WI38 (cell line): ENCODE measurements around the gene TRIM27.
"Not testable (repeated sequence)": the region's sequence is repeated elsewhere in the genome, so short reads cannot be mapped to it uniquely, and the experiment has no call there.

Experiments used
- H3K4me3 ChIP-seq: 2 replicates; pipeline ENCODE4 v1.5.1; 2011; ENCODE audit warnings: low read depth, mild to moderate bottlenecking, control low read depth, low read length
- CTCF ChIP-seq: IDR thresholded peaks from 2 replicates; pipeline ENCODE4 v1.5.1; 2012; ENCODE audit warnings: low read depth, mild to moderate bottlenecking, control low read depth, low read length

The TRIM27 gene

GRCh38 chr6:28876710-28877109, 47.1 kb downstream of the TRIM27 start:
- no peak overlapping the region for H3K4me3 ChIP-seq
- no peak for TF ChIP-seq CTCF

- no peak for TF ChIP-seq CTCF
- no peak overlapping the region for H3K4me3 ChIP-seq
These were observed 48.5 kb downstream of the TRIM27 start for GRCh38 chr6:28875191-28875747.

GRCh38 chr6:28872157-28872817, 51.5 kb downstream of the TRIM27 start:
- H3K4me3 ChIP-seq: not testable (repeated sequence)

- TF ChIP-seq CTCF: no peak
- H3K4me3 ChIP-seq: no peak overlapping the region
These were observed 52.2 kb downstream of the TRIM27 start for GRCh38 chr6:28871335-28872156.

GRCh38 chr6:28868873-28869272, 54.9 kb downstream of the TRIM27 start:
- H3K4me3 ChIP-seq: no peak overlapping the region
- no peak for TF ChIP-seq CTCF

DNA sequence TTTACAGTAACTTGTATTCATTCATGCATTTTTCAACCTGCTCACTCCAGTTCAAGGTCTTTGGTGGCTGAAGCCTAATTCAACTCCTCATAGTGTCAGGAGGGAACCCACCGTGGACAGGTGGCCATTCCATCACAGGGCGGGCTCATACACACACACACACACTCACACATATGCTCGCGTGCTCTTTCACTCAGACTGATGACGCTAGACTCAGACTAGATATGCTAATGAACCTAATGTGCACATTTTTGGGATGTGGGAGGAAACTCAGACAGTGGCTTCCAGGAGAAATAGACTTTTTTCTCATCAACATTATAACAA, 56.7 kb downstream of the TRIM27 start:
- peak overlapping the region; percentile 68 for H3K4me3 ChIP-seq
- no peak for TF ChIP-seq CTCF

DNA sequence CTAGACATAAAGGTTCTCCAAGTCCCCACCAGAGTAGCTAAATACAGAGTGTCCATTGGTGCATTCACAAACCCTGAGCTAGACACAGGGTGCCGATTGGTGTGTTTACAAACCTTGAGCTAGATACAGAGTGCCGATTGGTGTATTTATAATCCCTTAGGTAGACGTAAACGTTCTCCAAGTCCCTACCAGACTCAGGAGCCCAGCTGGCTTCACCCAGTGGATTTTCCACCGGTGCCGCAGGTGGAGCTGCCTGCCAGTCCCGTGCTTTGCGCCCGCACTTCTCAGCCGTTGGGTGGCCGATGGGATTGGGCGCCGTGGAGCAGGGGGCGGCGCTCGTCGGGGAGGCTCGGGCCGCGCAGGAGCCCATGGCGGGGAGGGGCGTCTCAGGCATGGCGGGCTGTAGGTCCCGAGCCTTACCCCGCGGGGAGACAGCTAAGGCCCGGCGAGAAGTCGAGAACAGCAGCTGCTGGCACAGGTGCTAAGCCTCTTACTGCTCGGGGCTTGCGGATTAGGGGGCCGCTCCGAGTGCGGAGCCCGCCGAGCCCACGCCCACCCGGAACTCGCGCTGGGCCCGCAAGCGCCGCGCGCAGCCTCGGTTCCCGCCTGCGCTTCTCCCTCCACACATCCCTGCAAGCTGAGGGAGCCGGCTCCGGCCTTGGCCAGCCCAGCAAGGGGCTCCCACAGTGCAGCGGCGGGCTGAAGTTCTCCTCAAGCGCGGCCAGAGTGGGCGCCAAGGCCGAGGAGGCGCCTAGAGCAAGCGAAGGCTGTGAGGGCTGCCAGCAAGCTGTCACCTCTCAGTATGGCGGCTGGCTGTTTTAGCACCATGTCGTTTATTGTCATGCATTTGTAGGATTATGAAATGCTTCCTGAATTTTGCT, 57.3 kb downstream of the TRIM27 start:
- peak overlapping the region; percentile 68 for H3K4me3 ChIP-seq
